Choroid plexus epithelial cell (primary cell): ENCODE results near the gene CCDC167.

Experiments
- DNase-seq: peaks from one replicate; pipeline ENCODE4 v3.0.0-alpha.2; 2010; ENCODE audit warnings: low read depth
- H3K4me3 ChIP-seq: 2 replicates; pipeline ENCODE4 v1.5.1; 2011; ENCODE audit warnings: low read depth, mild to moderate bottlenecking, control low read depth, low read length, moderate library complexity
- TF ChIP-seq, protein P1 (sequence below): conservative IDR thresholded peaks from 2 replicates; pipeline ENCODE4 v1.5.1; 2011; ENCODE audit warnings: low read depth, mild to moderate bottlenecking, control low read depth, inconsistent platforms, low read length, moderate library complexity

CCDC167 gene

DNA sequence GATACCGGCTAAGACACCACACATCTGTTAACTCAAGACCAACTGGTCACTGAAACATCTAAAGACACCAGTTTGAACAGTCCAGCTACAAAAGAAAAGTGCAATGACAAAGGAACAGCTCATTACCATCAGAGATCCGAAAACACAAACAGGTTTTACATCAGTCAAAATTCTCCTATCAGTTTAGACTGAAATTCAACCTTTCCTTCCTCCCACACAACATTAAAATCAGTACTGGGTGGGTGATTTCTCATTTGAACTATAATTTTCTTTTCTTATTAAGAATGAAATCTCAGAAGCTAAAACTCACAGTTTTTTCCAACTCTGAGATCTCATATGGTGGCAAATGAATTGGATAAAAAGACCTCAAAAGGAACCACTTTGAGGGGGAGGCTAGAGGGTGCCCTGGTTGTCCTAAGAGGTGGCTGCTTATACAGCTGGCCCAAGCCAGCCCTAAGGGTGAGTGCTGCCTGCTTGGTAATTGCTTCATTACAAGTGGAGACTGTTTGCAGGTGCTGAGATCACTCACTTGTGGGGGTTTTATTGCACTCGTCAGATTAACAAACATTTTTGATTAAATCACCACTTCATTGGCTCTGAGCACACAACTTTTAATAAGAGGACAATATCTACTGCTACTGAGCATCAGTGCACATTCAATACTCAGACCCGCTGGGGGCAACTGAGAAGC lies 4.3 kb downstream of the CCDC167 start:
- TF ChIP-seq, protein P1, sequence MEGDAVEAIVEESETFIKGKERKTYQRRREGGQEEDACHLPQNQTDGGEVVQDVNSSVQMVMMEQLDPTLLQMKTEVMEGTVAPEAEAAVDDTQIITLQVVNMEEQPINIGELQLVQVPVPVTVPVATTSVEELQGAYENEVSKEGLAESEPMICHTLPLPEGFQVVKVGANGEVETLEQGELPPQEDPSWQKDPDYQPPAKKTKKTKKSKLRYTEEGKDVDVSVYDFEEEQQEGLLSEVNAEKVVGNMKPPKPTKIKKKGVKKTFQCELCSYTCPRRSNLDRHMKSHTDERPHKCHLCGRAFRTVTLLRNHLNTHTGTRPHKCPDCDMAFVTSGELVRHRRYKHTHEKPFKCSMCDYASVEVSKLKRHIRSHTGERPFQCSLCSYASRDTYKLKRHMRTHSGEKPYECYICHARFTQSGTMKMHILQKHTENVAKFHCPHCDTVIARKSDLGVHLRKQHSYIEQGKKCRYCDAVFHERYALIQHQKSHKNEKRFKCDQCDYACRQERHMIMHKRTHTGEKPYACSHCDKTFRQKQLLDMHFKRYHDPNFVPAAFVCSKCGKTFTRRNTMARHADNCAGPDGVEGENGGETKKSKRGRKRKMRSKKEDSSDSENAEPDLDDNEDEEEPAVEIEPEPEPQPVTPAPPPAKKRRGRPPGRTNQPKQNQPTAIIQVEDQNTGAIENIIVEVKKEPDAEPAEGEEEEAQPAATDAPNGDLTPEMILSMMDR: no peak
- DNase-seq: no peak

DNA sequence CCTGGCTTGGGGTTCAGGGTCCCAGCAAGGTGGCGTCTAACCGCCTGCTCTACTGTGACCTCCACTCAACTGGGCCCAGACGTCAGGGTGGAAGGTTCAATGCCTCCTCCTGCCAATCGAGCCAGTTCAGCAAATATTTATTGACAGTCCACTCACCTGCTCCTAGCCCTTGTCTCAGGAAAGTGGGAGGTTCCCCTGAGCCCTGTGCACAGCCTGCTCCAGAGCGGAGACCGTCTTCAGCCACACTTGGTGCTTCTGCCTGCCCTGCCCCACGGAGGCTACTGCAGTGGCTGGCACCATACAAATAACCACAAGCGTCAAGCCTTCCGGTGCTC lies 6.1 kb downstream of the CCDC167 start:
- no peak overlapping the region for H3K4me3 ChIP-seq
- no peak for DNase-seq
- TF ChIP-seq, protein P1: no peak

More for the DNA sequence above, 4.3 kb downstream of the CCDC167 start:
- no peak overlapping the region for H3K4me3 ChIP-seq

GRCh38 chr6:37492991-37493660 lies 6.6 kb downstream of the CCDC167 start:
- no peak for DNase-seq
- no peak overlapping the region for H3K4me3 ChIP-seq
- TF ChIP-seq, protein P1: no peak

- no peak overlapping the region for H3K4me3 ChIP-seq
- no peak for DNase-seq
- TF ChIP-seq, protein P1: no peak
Measured at GRCh38 chr6:37492236-37492972, 7.3 kb downstream of the CCDC167 start.

- DNase-seq: no peak
- no peak overlapping the region for H3K4me3 ChIP-seq
- TF ChIP-seq, protein P1: no peak
Measured at GRCh38 chr6:37491830-37492208, 7.9 kb downstream of the CCDC167 start.

GRCh38 chr6:37491171-37491829 lies 8.4 kb downstream of the CCDC167 start:
- TF ChIP-seq, protein P1: no peak
- no peak for DNase-seq
- H3K4me3 ChIP-seq: no peak overlapping the region
